AG04450 (cell line): ENCODE data around the gene IQSEC2. TPM values are rescaled to one million over a fixed set of nuclear protein-coding genes. Genes with fewer than 3 reads are reported as not detected.
A peak's percentile ranks its signal among the peaks of the same experiment; 100 is the strongest.

Source experiments
- CTCF ChIA-PET: fragments of 300-600, 350-600 bp; formaldehyde crosslinking; extraction: SDS; loops from one replicate; lab custom pipeline; 2022; ENCODE audit warnings: antibody characterized with exemption, inconsistent platforms; lab: Charles Lee
- POLR2A ChIA-PET: fragments of 350-600 bp; formaldehyde crosslinking; extraction: SDS; loops from one replicate; lab custom pipeline; 2021; ENCODE audit warnings: antibody characterized with exemption, inconsistent platforms; lab: Yijun Ruan, JAX
- DNase-seq: peaks from one replicate; pipeline ENCODE4 v3.0.0-alpha.2; 2011; ENCODE audit warnings: low read depth, low spot score
- H3K27ac ChIP-seq: one replicate; pipeline ENCODE4 v1.5.1; 2012; ENCODE audit warnings: low read depth, low read length, control low read depth
- H3K27me3 ChIP-seq: one replicate; pipeline ENCODE4 v1.6.0; 2012; ENCODE audit warnings: low read length; ENCODE audit not compliant: control insufficient read depth, insufficient read depth
- H3K4me3 ChIP-seq: 2 replicates; pipeline ENCODE4 v1.5.1; 2011; ENCODE audit warnings: mild to moderate bottlenecking, low read depth, low read length, control low read depth
- H3K9me3 ChIP-seq: 2 replicates; pipeline ENCODE4 v1.5.1; 2012; ENCODE audit warnings: low read length; ENCODE audit not compliant: control insufficient read depth, insufficient read depth
- CTCF ChIP-seq: IDR thresholded peaks from 2 replicates; pipeline ENCODE4 v1.5.1; 2011; ENCODE audit warnings: low read depth, low read length, control low read depth, inconsistent platforms
- polyA plus RNA-seq: library from polyadenylated mRNA; depleted of rRNA; stranded (reverse); fragments of >200 nt; gene quantifications from 2 replicates; pipeline ENCODE4 v1.2.3, GENCODE V29; 2011

The IQSEC2 gene
- polyA plus RNA-seq, 1 experiment, result 9.1 TPM

DNA sequence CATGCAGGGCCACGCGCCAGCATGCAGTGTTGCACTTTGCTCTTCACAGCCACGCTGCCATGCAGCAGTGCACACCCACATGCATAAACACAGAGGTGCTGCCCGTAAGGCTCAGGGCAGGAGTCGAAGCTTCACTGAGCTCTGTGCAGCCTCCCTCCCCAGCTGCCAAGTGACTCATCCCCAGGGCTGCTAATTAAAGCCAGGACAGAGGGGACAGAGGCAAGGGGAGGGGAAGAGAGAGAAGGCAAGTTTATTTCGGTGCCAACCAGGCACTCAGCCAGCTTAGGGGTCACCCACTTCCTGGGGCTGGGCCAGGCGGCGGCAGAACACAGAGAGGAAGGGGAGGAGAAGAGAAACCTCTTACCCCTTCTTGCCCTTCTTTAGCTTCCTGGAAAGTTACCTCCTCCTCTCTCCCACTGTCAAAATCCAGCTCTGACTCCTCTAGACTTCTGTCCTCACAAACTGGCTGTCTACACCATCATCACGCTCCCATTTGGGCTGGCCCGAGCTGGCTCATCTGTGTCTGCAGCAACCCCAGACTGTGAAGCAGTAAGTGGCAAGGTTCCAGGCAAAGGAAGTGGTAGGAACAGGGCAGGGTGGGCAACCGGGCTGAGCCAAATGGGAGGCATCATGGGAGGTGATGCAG, 6.2 kb upstream of the IQSEC2 start:
- DNase-seq, result no peak
- Histone ChIP-seq H3K9me3 (no peaks in the 10 kb centered on the region), H3K4me3 (no peak overlapping the region), H3K27ac (peak overlapping the region; percentile 21), H3K27me3 (no peaks in the 10 kb centered on the region)
- no peak for TF ChIP-seq CTCF
- CTCF ChIA-PET, result no interaction called here
- POLR2A ChIA-PET, result interaction anchor here (0.8 kb wide), 1 partner anchor 62 kb away, joined by 3 read pairs; no protein-coding TSS in a partner anchor

DNA sequence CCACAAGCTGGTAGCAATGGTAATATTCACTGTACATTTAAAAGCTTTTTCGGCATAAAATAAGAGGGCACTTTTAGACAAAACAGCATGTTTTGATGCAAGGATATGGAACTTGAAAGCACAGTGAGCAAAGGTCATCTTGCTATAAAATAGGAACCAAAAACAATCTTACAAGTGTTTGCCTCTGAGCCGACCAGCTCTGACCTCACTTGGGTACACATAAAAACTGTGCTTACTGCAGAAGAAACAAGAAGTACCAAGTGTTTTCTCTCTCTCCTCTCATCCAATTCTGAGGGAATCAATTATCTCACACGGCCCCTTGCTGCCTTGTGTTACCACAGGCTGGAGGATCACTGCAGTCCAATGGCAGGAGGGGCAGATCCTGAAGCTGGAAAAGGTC, 4.8 kb upstream of the IQSEC2 start:
- CTCF ChIA-PET, result interaction anchor here (0.6 to 3.0 kb wide), 6 partner anchors 8 to 195 kb away, joined by 3 to 15 read pairs (median 5); no protein-coding TSS in a partner anchor
- H3K4me3 ChIP-seq, result no peak overlapping the region
- TF ChIP-seq CTCF, result no peak
- no peak for DNase-seq
- POLR2A ChIA-PET, result no interaction called here
- H3K27me3 ChIP-seq, result no peaks in the 10 kb centered on the region
- no peak overlapping the region for H3K27ac ChIP-seq
- H3K9me3 ChIP-seq, result no peaks in the 10 kb centered on the region

- POLR2A ChIA-PET, result no interaction called here
- no peak for TF ChIP-seq CTCF
- no peaks in the 10 kb centered on the region for H3K9me3 ChIP-seq
- DNase-seq, result no peak
- CTCF ChIA-PET, result interaction anchor here (0.6 to 3.3 kb wide), 12 partner anchors 8 to 371 kb away, joined by 3 to 16 read pairs (median 4); no protein-coding TSS in a partner anchor
- no peak overlapping the region for H3K4me3 ChIP-seq
- H3K27ac ChIP-seq, result no peak overlapping the region
- H3K27me3 ChIP-seq, result no peaks in the 10 kb centered on the region
These were observed 4.2 kb upstream of the IQSEC2 start for GRCh38 chrX:53285591-53285990.

DNA sequence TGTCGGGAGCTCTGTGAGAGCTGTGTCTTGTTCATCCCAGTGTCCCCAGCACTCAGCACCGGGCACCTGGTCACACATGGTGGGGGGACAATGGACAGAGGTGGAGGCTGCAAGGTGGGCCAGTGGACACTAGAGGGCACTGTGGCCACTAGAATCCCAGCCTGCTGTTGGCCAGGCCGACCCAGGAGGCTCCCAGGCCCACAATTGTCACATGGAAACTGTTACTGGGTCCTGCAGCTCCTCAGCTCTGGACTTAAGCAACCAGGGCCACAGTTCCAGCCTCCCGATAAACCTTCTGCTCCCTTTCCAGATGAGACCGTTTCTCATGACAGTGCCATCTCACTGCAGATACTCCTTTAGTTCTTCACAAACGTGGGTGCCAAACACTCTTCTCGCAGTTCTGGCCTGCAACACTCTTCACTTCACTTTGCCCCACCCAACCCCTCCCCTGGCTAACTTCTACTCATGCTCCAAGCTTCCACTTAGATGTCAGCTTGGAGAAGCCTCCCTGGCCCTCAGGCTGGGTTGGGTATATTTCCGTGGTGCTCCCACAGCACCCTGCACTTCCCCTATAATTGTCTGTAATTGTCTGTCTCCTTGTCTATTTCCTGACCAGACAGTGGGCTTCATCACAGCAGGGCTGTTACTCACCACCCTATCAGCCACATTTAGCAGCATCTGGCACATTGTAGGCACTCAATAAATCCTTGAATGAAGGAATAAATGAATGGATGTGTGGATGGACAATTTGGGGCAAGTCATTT, 3.5 kb upstream of the IQSEC2 start:
- Histone ChIP-seq H3K9me3 (no peaks in the 10 kb centered on the region), H3K4me3 (no peak overlapping the region), H3K27me3 (no peaks in the 10 kb centered on the region), H3K27ac (no peak overlapping the region)
- peak; percentile 67 for TF ChIP-seq CTCF
- POLR2A ChIA-PET, result no interaction called here
- DNase-seq, result no peak
- CTCF ChIA-PET, result interaction anchor here (0.6 to 3.3 kb wide), 28 partner anchors 9 to 644 kb away, joined by 3 to 16 read pairs (median 4); partner anchors contain the start of genes RIBC1 and SMC1A

DNA sequence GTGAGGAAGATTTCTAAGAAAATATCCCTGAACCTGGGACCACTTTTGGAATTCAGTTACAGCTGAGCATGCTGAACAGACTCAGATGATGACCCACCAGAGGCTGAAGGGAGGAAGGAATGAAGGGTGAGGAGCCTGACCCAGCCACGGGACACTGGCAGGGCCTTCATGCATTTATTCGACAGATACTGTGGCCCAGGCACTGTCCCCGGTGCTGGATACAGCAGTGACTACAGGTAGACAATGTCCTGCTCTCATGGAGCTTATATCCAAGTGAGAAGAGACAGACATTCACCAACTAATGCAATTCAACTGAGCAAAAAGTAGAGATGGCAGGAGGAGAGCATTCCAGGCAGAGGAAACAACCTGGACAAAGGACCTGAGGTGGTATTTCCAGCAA, 2.2 kb upstream of the IQSEC2 start:
- ChIA-PET POLR2A (no interaction called here), CTCF (interaction anchor here (0.5 to 3.3 kb wide), 18 partner anchors 9 to 1155 kb away, joined by 3 to 16 read pairs (median 6); partner anchors contain the start of genes RIBC1 and SMC1A)
- H3K9me3 ChIP-seq, result no peaks in the 10 kb centered on the region
- TF ChIP-seq CTCF, result no peak
- H3K4me3 ChIP-seq, result no peak overlapping the region
- DNase-seq, result no peak
- H3K27ac ChIP-seq, result no peak overlapping the region
- no peaks in the 10 kb centered on the region for H3K27me3 ChIP-seq
